DOHH2 (cell line): ENCODE results near the gene CDK17.

ENCODE experiments used
- CTCF ChIP-seq: fragments of 200-600 bp; sonication (generic); IDR thresholded peaks from one replicate; pipeline ENCODE4 v1.5.1; 2014; ENCODE audit warnings: antibody characterized with exemption, mild to moderate bottlenecking, low read depth, low read length; ENCODE audit not compliant: poor library complexity, severe bottlenecking
- EZH2phosphoT487 ChIP-seq: fragments of 200-600 bp; sonication (generic); IDR thresholded peaks from 2 replicates; pipeline ENCODE4 v1.6.1; 2017; ENCODE audit warnings: borderline replicate concordance, mild to moderate bottlenecking, antibody characterized with exemption, low read length, moderate library complexity, mixed read lengths

DNA sequence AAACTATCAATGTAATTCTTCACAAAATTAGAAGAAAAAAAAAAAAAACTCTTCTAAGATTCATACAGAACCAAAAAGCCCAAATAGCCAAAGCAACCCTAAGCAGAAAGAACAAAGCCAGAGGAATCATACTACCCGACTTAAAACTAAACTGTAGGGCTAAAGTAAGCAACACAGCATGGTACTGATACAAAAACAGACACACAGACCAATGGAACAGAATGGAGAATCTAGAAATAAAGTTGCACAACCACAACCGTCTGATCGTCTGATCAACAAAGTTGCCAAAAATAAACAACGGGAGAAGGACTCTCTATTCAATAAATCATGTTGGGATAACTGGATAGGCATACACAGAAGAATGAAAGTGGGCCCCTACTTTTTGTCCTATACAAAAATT is 16.9 kb downstream of the CDK17 start:
- TF ChIP-seq CTCF (no peak), EZH2phosphoT487 (no peak)
